NCI-H1436 treated with DMSO at 0.1 percent for 48 hours (cell line): Measurements from ENCODE around the gene DEF6.
A peak's percentile ranks its signal among the peaks of the same experiment; 100 is the strongest.
"Not testable (repeated sequence)": the region's sequence is repeated elsewhere in the genome, so short reads cannot be mapped to it uniquely, and the experiment has no call there.

Experiments
- DNase-seq: peaks from one replicate; lab custom pipeline; 2025; lab: John Stamatoyannopoulos, UW

Gene DEF6

GRCh38 chr6:35310265-35310831 lies 12.7 kb downstream of the DEF6 start:
- DNase-seq = no peak

DNA sequence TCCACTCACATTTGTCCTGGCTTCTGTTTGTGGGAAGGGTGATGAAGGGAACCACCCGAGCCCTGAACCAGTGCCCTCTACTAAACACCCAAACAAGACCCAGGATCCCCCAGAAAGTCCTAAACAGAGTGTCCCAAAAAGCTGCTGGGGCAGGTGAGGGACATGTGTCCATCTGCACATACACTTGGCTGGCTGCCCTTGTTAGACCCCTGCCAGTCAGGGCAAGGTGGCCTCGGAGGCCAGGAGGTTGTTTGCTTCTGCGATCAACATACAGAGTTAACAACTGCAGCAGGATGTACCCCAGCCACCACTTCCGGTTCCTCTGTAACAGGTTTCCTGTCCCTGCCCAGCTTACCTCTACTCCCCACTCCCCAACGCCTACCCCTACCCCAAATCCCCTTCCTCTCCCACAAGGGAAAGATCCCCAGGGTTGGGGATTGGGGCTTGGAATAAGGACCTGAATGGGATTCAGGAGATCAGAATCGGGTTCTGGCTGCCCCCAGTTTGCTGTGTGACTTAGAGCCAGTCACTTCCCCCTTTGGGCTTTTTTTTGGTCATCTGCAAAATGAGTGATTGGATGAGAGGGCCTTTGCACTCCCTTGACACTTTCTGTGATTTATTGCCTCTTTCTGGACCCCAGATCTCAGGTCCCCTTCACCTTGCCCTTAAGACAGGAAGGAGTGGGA lies 13.9 kb downstream of the DEF6 start:
- DNase-seq = no peak

- no peak for DNase-seq
Measured at GRCh38 chr6:35312076-35312800, 14.6 kb downstream of the DEF6 start.

GRCh38 chr6:35312807-35313206 lies 15.2 kb downstream of the DEF6 start:
- no peak for DNase-seq

DNA sequence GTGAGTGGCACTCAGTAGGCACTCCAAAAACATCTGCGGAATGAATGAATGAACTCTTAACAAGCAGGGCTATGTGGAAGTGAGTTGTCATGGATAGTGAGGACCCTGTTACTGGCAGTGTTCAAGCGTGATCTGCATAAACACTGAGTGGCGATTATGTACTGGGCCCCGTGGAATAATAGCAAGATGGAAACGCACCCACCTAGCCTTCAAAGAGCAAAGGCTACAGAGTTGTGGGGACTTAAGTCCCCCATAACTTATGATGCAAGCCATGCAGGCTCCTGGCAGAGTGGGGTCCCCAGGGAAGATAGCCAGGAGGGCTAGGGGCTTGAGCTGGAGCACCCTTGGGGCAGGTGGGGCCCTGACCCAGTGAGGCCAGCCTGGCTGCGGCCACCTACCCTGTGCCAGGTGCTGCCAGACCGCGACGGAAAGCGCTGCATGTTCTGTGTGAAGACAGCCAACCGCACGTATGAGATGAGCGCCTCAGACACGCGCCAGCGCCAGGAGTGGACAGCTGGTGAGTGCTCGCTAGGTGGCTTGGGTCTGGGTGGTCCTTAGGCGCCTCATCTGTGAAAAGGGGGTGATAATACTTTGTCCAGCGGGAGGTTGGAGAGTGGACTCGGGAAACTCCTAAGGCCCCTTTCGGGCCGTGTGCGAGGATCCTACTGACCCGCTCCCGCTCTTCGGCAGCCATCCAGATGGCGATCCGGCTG lies 20.0 kb downstream of the DEF6 start:
- DNase-seq = no peak

- no peak for DNase-seq
Measured at GRCh38 chr6:35318196-35319171, 20.9 kb downstream of the DEF6 start.

- DNase-seq = no peak
Measured at GRCh38 chr6:35319346-35320030, 21.9 kb downstream of the DEF6 start.

GRCh38 chr6:35320031-35320410 lies 22.4 kb downstream of the DEF6 start:
- no peak for DNase-seq

DNA sequence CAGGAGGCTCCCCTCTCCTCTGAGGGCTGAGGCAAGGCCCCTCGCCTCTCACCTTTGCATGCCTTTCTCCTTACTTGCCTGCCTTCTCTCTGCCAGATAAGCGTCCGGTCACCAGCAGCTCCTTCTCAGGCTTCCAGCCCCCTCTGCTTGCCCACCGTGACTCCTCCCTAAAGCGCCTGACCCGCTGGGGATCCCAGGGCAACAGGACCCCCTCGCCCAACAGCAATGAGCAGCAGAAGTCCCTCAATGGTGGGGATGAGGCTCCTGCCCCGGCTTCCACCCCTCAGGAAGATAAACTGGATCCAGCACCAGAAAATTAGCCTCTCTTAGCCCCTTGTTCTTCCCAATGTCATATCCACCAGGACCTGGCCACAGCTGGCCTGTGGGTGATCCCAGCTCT lies 23.5 kb downstream of the DEF6 start:
- no peak for DNase-seq

DNA sequence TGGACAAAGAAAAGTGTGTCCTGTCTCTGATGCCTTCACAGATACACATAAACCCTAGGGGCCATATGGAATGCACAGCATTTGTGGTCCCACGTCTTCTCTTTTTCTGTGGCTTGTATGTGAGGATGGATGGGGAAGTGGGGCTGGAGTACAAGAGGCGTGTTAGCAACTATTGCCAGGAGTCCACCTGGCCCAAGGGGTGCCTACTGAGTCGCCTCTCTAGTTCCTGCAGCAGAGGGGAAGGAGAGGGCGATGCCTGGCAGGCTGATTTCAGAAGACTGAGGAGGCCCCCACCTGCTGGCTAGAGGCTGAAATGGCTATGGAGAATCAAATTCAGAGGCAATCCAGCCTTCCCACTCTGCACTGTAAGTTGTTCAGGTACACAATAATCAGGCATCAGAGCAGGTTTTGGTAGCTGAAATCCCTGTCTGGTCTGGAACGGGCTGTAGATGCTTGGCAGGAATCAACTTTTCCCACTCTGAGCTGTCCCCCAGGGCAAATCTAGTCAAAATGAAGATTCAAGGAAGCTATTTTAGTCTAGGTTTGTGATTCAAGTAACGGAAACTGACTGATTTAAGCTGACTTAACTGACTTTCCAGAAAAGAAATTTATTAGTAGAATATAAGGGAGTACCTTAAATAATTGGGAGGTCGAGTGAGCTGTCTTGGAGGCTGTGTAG lies 29.9 kb downstream of the DEF6 start:
- DNase-seq = no peak

GRCh38 chr6:35328108-35328723 lies 30.6 kb downstream of the DEF6 start:
- DNase-seq = no peak

DNA sequence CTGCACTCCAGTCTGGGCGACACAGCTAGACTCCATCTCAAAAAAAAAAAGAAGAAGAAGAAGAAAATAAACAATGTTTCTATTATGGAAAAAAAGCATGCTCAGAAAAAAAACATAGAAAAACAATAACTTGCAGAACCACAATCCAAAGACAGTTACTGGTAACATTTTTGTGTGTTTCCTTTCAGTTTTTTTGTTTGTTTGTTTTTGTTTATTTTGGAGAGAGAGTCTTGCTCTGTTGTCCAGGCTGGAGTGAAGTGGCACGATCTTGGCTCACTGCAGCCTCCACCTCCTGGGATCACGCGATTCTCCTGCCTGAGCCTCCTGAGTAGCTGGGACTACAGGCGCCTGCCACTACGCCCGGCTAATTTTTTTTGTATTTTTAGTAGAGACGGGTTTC lies 31.3 kb downstream of the DEF6 start:
- DNase-seq = not testable (repeated sequence)

DNA sequence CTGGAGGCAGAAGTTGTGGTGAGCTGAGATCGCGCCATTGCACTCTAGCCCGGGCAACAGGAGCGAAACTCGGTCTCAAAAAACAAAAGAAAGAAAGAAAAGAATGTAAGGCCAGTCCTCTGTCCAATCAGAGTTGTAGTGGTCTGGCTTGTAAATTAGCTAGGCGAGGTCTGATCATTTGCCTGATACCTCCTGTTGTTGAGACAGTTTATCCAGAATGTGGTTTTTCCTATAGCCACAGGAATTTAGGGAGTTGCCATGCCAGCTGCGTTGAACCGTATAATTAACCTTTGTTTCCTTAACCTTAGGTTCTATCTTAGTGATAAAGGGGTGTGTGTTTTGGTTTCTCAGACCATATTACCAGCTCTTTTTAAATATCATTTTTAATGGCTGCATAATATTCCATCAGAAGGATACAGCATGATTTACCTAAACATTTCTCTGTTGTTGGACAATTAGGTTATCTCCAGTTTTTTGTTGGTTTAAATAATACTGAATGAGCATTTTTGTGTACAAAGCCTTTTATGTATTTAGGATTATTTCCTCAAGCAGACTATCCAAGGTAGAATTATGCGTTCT lies 33.0 kb downstream of the DEF6 start:
- no peak for DNase-seq

DNA sequence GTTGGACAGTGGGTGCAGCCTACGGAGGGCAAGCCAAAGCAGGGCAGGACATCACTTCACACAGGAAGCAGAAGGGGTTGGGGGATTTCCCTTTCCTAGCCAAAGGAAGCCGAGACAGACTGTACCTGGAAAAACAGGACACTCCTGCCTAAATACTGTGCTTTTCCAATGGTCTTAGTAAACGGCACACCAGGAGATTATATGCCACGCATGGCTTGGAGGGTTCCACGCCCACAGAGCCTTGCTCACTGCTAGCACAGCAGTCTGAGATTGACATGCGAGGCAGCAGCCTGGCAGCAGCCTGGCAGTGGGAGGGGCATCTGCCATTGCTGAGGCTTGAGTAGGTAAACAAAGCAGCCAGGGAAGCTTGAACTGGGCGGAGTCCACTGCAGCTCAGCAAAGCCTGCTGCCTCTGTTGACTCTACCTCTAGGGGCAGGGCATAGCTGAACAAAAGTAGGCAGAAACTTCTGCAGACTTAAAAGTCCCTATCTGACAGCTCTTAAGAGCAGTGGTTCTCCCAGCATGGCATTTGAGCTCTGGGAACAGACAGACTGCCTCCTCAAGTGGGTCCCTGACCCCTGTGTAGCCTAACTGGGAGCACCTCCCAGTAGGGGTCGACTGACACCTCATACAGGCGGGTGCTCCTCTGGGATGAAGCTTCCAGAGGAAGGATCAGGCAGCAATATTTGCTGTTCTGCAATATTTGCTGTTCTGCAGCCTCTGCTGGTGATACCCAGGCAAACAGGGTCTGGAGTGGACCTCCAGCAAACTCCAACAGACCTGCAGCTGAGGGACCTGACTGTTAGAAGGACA lies 34.7 kb downstream of the DEF6 start:
- peak; percentile 23 for DNase-seq

- DNase-seq = no peak
Measured at GRCh38 chr6:35341557-35341956, 43.9 kb downstream of the DEF6 start.

- peak; percentile 28 for DNase-seq
Measured at GRCh38 chr6:35342258-35343091, 44.9 kb downstream of the DEF6 start, which contains the start of gene PPARD. Gene PPARD (plus strand): TSS chr6:35342558. CDS start chr6:35411088, 68,530 bp downstream.

DNA sequence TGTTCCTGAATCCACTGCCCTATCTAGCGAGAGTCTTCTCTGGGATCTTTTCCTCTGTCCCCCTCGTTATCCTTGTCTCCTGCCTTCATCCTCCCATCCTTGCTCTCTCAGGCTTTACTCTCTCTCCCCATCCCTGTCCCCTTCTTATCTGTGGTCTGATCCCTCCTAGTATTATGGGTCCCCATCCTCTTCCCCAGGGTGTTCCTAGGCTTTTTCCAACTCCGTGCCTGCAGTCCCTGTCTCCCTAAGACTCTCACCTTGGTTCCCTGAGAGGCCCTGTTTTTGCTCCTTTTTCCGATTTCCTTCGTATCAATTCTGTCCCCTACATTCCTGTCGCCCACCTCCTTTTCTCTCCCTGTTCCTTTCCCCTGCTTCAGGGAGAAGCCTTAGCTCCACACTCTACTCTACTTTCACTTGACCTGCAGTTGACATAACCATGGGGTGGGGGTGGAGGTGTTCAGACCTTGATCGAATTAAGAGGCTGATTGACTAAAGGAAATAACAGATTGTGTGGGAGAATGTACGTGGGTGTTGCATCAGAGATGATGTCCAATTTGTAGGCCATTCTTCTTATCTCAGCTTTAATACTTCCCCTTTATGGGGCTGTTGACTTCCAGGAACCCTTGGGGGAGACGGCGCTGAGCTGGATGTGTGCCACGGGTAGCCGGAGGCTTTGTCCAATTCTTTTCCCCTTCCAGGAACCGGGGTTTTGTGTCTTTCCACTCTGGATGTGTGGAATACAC lies 45.6 kb downstream of the DEF6 start:
- no peak for DNase-seq
